ENCODE data around the gene COL6A5. TPM values are rescaled to one million over a fixed set of nuclear protein-coding genes. Genes with fewer than 3 reads are reported as not detected.
"Not testable (repeated sequence)": the region's sequence is repeated elsewhere in the genome, so short reads cannot be mapped to it uniquely, and the experiment has no call there.

The COL6A5 gene
- total and polyA plus RNA-seq, 11 donors: 0.03 to 0.14 TPM; not detected in 9

DNA sequence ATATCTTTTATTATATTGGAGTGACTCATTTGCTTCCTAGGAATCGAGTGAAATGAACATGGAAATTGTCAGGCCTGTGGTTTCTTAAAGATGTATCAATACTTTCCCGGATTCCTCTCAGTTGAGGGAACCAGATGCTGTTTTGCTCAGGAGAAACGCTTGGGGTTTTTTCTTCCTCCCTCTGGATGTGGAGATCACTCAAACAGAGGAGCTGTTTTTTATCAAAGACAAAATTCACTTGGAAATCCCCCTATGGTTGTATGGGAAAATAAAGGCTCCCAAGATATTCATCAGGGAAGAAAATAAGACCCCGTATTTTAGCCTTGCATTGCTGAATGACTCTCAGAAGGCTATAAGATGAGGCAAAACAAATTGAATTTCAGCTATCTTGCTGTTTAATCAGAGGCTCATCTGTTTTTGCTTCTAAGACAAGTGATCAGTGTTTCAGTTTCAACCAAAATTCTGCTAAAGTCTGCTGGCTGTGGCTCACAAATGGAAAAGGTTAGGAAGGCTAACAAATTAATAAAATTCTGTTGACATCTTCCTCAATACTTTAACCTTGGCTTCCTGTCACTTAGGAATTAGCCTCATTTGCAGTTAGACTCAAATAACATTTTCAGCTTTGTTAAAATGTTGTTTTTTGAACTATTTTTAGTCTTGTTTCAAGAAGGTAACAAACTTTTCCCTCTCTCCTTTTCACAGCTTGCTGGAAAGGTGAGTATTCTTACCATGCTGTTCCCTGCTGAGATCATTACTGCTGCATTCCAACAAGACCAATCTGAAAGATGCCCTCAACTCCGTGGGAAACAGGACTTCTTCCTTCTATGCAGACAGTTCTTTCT, 83.6 kb downstream of the COL6A5 start:
- Histone ChIP-seq H3K4me1 (no peaks in the 10 kb centered on the region), H3K36me3 (no peaks in the 10 kb centered on the region), H3K4me3 (no peak overlapping the region), H3K27me3 (peaks cover 0 to 3% (median 0%) of the 10 kb centered on the region in 9 donors), H3K27ac (no peak overlapping the region), H3K9me3 (peaks cover 0 to 4% (median 0%) of the 10 kb centered on the region in 12 donors)
- intact Hi-C loops (cut with DNase I): no loop called here
- 49 to 62% (median 51%) methylated on average over 5 of the region's 5 CpGs for WGBS, 4 donors
- no peak for TF ChIP-seq POLR2A (IDR thresholded peaks at IDR 0.05)
- TF ChIP-seq, protein P1, sequence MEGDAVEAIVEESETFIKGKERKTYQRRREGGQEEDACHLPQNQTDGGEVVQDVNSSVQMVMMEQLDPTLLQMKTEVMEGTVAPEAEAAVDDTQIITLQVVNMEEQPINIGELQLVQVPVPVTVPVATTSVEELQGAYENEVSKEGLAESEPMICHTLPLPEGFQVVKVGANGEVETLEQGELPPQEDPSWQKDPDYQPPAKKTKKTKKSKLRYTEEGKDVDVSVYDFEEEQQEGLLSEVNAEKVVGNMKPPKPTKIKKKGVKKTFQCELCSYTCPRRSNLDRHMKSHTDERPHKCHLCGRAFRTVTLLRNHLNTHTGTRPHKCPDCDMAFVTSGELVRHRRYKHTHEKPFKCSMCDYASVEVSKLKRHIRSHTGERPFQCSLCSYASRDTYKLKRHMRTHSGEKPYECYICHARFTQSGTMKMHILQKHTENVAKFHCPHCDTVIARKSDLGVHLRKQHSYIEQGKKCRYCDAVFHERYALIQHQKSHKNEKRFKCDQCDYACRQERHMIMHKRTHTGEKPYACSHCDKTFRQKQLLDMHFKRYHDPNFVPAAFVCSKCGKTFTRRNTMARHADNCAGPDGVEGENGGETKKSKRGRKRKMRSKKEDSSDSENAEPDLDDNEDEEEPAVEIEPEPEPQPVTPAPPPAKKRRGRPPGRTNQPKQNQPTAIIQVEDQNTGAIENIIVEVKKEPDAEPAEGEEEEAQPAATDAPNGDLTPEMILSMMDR (IDR thresholded peaks at IDR 0.05): no peak
- no peak for ATAC-seq
- no peak for DNase-seq

DNA sequence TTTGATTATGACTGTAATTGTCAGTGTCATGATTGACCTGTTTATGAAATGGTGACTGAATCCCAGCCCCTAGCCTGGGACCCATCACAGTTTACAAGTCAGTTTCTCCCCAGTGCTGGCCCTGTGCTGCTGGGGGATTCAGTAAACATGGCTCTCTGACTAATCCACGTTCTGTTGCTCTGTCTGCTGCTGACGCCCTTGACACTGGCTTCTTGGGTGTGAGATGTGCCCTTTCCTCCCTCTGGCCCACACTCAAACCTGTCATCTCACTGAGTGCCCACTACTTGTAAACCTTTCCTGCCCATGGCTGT, 84.2 kb downstream of the COL6A5 start:
- TF ChIP-seq, protein P1 (IDR thresholded peaks at IDR 0.05): no peak
- no peak for TF ChIP-seq POLR2A (IDR thresholded peaks at IDR 0.05)
- DNase-seq: no peak
- Histone ChIP-seq H3K27me3 (peaks cover 0 to 3% (median 0%) of the 10 kb centered on the region in 9 donors), H3K36me3 (no peaks in the 10 kb centered on the region), H3K9me3 (peaks cover 0 to 6% (median 0%) of the 10 kb centered on the region in 12 donors), H3K27ac (no peak overlapping the region), H3K4me3 (no peak overlapping the region), H3K4me1 (no peaks in the 10 kb centered on the region)
- WGBS, 4 donors: 52 to 81% (median 56%) methylated on average over 2 of the region's 2 CpGs
- intact Hi-C loops (cut with DNase I): no loop called here
- no peak for ATAC-seq

DNA sequence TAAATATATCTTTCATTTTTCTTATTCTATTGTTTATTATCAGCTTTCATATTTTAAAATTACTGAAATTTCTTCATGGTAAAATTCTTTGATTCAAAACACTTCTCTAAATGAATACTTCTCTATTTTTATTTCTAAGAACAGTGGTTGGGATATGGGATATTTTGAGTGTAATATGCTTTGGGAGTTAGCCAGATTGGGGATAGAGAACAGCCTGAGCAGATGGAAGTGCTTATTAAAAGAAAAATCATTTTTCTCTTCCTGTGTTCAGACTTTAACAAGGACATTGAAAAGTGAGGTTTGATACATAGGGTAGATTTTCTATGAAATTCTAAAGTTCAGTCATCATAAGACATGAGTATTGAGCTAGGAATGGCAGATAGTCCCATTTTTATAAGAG, 84.8 kb downstream of the COL6A5 start:
- ATAC-seq: no peak
- no peaks in the 10 kb centered on the region for H3K4me1 ChIP-seq
- intact Hi-C loops (cut with DNase I): no loop called here
- no peaks in the 10 kb centered on the region for H3K36me3 ChIP-seq
- peaks cover 0 to 6% (median 0%) of the 10 kb centered on the region in 12 donors for H3K9me3 ChIP-seq
- TF ChIP-seq, protein P1 (IDR thresholded peaks at IDR 0.05): no peak
- TF ChIP-seq POLR2A (IDR thresholded peaks at IDR 0.05): no peak
- no peak for DNase-seq
- no peak overlapping the region for H3K4me3 ChIP-seq
- H3K27me3 ChIP-seq: peaks cover 0 to 3% (median 0%) of the 10 kb centered on the region in 9 donors
- H3K27ac ChIP-seq: no peak overlapping the region

DNA sequence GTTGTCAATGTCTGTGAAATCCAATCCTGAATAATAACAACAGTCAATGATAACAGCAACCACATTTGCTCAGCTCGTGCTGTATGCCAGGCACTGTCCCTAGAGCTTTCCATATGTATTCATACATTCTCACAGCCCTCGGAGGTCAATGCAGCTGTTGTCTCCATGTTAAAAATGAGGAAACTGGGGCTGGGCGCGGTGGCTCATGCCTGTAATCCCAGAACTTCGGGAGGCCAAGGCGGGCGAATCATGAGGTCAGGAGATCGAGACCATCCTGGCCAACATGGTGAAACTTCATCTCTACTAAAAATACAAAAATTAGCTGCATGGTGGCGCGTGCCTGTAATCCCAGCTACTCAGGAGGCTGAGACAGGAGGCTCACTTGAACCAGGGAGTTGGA, 86.6 kb downstream of the COL6A5 start:
- intact Hi-C loops (cut with DNase I); DNase-seq; H3K27ac ChIP-seq; H3K27me3 ChIP-seq; H3K36me3 ChIP-seq; H3K9me3 ChIP-seq; ATAC-seq; H3K4me3 ChIP-seq; H3K4me1 ChIP-seq: not testable (repeated sequence)
- 78 to 84% (median 82%) methylated on average over 10 of the region's 10 CpGs for WGBS, 4 donors

DNA sequence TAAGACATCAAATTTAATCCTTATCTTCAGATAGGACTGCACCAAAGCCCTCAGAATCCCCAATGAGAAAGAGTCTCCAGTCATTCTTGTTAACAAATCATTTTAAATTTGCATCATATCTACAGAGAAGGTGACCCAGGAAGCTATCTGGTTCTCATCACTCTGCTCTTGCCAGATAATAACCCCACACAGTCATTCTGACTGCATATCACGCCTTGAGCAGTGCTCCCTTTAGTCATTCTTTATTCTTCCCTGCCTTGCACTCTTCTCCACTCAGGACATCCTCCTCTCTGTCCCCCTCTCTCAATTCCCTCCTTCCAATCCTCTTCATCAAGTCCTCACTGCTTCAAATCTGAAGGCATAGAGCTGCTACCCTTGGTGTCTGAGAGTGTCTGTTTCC, 87.8 kb downstream of the COL6A5 start:
- TF ChIP-seq, protein P1 (IDR thresholded peaks at IDR 0.05): no peak
- H3K36me3 ChIP-seq: no peaks in the 10 kb centered on the region
- ATAC-seq: no peak
- no peak overlapping the region for H3K27ac ChIP-seq
- intact Hi-C loops (cut with DNase I): no loop called here
- no peaks in the 10 kb centered on the region for H3K4me1 ChIP-seq
- H3K9me3 ChIP-seq: peaks cover 0 to 6% (median 0%) of the 10 kb centered on the region in 12 donors
- 32 to 47% (median 41%) methylated on average over 1 of the region's 1 CpG for WGBS, 4 donors
- H3K27me3 ChIP-seq: no peaks in the 10 kb centered on the region
- no peak overlapping the region for H3K4me3 ChIP-seq
- no peak for DNase-seq
